ENCODE results near the gene GDF15.
"Not testable (repeated sequence)": the region's sequence is repeated elsewhere in the genome, so short reads cannot be mapped to it uniquely, and the experiment has no call there.

- TF ChIP-seq REST (IDR thresholded peaks at IDR 0.05; ENCODE audit: unreplicated experiment); EZH2 (IDR thresholded peaks at IDR 0.05; ENCODE audit: low read depth, unreplicated experiment): not testable (repeated sequence)
These were observed 2.3 kb upstream of the GDF15 start for GRCh38 chr19:18383622-18384021.

All from GM23338 (cell line).